GM19238 (cell line): Measurements from ENCODE around the gene GKN1.
"Not testable (repeated sequence)": the region's sequence is repeated elsewhere in the genome, so short reads cannot be mapped to it uniquely, and the experiment has no call there.

Experiments used
- DNase-seq: peaks from one replicate; pipeline ENCODE4 v3.0.0; 2011; ENCODE audit warnings: low spot score; ENCODE audit not compliant: insufficient read length

GKN1 gene, protein sequence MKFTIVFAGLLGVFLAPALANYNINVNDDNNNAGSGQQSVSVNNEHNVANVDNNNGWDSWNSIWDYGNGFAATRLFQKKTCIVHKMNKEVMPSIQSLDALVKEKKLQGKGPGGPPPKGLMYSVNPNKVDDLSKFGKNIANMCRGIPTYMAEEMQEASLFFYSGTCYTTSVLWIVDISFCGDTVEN

GRCh38 chr2:68974251-68974650 is at the start of gene GKN1:
TSS of gene GKN1 (plus strand) at chr2:68974636. CDS start at chr2:68974678, 42 bp downstream.
- no peak for DNase-seq

DNA sequence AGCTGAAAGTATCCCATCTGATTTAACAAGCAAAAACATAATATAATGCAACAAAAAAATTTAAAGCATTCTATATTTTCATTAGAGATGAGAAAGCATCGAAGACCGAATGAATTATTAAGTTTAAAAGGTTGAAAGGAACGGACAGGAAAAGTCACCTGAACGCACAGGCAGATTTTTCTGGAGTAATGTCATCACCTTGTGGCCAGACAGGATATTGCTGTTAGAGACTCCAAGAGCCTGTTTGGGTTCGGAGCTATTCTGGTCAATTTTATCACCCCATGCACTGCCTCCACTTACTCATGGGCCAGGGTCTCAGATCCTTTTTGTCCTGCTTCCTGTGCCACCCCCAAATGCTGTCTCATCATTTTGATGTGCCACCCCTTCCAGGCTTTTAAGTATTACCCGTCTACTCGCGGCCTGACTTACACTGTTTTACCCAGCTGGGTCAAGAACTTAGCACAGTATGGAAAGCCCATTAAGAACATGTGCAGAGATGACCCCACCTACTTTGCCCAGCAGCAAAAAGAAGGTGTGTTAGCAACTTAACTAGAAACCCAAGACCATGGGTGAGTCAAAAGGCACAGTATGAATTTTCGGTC is 49.0 kb upstream of the GKN1 start:
- DNase-seq, result peak; percentile 22

GRCh38 chr2:68926796-68927195 is 47.6 kb upstream of the GKN1 start:
- DNase-seq, result no peak

DNA sequence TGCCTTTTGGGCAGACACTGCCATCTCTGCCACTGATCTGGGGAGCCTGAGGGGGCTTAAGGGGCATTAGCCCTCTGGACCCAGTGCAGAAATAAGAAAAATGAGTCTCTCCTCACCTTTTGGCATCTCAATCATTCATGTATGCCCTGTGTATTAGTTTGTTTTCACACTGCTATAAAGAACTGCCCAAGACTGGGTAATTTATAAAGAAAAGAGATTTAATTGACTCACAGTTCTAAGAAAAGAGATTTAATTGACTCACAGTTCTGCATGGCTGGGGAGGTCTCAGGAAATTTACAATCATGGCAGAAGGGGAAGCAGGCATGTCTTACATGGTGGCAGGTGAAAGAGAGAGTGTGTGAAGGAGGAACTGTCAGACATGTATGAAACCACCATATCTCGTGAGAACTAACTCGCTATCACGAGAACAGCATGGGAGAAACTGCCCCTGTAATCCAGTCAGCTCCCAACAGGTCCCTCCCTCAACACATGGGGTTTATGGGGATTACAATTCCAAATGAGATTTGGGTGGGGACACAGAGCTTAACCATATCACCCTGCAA is 43.2 kb upstream of the GKN1 start:
- DNase-seq, result no peak

- no peak for DNase-seq
Observed at GRCh38 chr2:68931799-68932198, 42.6 kb upstream of the GKN1 start.

GRCh38 chr2:68932402-68932801 is 42.0 kb upstream of the GKN1 start:
- DNase-seq, result no peak

- no peak for DNase-seq
Observed at GRCh38 chr2:68934021-68934420, 40.4 kb upstream of the GKN1 start.

DNA sequence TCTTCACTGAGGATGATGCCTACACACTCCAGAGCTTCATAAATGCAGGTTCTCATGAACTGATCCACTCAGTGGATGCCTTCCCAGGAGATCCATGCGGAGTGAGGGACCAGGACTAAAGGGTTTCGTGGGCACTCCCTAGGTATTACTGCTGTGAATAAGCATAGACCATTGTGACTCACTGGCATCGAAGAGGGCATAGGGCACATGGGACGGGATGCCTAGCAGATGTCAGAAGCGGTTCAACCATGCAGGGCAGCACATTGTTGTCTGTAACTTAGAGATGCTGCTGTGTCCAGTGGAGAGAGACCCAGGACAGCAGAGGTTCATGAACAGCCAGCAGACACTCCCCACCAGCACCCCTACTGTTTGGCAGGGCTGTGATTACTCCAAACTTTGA is 39.0 kb upstream of the GKN1 start:
- DNase-seq, result no peak

DNA sequence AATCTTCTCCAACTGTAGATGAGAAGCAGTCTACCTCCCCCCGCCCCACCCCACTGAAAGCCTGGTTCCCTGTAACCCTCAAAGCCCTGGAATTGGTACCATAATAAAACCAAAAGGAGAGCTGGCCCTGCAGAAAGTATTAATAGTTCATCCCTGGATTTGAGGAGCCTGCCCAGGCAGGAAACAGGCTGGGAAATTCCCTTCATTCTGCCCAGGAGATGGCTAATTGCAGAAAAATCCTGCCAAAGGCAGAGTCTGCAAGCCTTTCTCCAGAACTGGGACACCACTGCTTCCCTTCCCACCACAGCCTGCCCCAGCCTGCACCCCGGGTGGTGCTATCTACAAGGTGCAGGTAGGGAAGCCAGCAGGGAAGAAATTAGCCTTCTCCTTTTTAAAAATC is 38.0 kb upstream of the GKN1 start:
- no peak for DNase-seq

DNA sequence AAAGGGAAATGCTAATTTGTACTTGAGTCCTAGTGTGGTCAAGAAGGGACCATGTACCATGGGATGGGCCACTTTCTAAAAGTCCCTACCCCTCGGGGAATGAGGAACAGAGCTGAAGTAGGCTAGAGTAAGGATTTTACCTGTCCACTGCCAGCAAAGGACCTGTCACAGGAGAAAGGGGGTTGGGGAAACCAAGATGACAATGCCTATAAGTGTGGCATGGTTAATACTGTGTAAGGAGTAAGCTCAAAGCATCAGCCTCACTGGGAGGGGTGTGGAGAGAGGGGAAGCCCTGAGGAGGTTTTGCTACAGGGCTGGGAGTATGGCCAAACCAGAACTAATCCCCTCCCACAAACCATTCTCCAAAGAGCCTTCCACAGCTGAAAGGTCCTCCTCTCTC is 37.5 kb upstream of the GKN1 start:
- DNase-seq, result no peak

DNA sequence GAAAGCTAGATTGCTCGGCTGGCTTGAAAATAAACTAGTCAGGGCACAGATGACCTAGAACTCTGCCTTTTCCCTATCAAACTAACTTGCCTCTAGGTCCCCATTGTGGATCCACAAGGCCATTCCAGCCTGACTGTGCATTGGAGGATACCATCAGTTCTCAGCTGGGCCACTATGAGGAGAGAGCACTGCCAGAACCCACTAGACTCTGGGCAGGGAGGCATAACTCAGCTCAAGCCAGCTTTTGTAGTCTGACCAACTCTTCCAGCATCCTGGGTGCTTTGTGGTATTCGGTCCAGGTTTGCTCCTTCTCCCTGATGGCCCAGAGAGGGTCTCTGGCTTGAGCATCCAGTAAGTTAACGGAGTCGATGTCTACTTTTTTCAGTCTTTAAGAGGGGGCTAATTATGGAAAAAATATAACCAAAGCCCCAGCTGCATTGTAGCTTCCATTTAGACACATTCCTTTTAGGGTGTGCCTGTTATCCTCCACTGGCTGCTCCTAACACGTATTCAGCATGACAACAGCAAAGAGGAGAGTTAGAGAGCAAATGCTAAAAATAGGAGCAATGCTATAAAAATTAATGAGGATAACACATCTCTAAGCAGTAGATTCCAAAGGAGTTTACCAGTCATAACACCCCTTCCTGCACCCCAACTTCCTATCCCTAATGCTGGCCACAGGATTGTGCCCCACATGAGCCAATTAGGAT is 36.9 kb upstream of the GKN1 start:
- no peak for DNase-seq

GRCh38 chr2:68938938-68939337 is 35.5 kb upstream of the GKN1 start:
- no peak for DNase-seq

DNA sequence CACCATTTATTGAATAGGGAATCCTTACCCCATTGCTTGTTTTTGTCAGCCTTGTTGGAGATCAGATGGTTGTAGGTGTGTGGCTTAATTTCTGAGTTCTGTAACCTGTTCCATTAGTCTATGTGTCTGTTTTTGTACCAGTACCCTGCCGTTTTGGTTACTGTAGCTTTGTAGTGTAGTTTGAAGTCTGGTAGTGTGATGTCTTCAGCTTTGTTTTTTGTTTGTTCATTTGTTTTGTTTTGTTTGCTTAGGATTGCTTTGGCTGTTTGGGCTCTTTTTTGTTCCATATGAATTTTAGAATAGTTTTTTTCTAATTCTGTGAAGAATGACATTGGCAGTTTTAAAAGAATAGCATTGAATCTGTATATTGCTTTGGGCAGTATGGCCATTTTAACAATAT is 34.5 kb upstream of the GKN1 start:
- DNase-seq, result no peak

DNA sequence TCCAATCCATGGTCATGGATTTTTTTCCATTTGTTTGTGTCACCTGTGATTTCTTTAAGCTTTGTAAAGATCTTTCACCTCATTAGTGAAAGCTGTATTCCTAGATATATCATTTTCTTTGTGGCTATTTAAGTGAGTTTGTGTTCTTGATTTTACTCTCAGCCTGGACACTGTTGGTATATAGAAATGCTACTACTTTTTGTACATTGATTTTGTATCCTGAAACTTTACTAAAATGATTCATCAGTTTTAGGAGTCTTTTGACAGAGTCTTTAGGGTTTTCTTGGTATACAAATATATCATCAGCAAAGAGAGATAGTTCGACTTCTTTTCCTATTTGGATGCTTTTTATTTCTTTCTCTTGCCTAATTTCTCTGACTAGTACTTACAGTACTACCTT is 34.1 kb upstream of the GKN1 start:
- DNase-seq, result no peak

DNA sequence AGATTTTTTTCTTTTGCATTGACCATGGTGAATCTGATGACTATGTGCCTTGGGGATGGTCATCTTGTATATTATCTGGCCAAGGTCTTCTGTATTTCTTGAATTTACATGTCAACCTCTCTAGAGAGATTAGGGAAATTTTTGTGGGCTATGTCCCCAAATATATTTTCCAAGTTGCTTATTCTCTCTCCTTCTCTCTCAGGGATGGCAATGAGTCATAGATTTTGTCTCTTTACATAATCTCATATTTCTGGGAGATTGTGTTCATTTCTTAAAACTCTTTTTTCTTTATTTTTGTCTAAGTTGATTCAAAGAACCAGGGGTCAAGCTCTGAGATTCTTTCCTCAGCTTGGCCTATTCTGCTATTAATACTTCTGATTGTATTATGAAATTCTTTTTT is 31.6 kb upstream of the GKN1 start:
- DNase-seq, result no peak

DNA sequence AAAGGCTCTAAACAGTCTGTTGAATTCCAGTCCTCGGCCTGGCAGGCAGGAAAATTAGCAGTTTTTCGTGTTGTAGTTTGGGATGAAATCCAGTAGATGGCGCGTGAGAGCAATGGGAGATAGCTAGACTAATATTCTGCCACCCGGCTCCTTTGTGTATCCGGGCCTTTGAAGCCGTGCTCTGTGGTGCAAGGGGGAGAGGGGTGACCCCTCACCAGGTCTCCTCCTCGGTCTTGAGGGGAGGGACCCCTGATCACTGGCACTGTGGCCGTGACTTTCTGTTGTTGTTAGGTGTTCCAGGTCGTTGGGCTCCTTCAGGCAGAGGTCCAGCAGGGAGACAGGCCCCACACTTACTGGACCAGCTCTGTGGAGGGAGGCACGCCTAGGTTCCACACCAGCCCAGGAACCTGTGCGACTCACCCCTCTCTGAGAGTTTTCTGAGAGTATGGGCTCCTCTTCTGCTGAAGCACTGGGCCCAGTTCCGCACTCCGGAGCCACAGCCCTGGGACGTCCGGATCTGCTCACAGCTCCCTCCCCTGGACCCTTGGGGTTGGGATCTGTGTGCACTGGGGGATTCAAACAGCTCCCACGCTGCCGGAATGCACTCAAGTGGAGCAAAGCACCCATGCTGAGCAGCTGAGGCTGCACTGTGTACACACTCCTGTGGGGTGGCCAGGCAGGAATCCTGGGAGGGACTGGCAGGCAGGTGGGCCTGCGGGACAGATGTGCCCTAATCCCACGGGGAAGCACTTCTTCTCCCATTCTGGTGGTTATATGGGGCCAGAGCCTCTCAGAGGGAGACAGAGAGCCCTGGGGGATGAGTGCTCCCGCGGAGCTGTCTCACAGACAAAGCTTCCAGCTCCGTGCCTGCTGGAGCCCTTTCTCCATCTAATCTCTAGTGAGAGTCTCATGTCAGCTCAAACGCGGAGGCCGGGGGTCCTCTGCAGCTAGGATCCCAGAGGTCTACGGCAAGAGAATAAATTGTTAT is 30.6 kb upstream of the GKN1 start:
- peak; percentile 31 for DNase-seq

DNA sequence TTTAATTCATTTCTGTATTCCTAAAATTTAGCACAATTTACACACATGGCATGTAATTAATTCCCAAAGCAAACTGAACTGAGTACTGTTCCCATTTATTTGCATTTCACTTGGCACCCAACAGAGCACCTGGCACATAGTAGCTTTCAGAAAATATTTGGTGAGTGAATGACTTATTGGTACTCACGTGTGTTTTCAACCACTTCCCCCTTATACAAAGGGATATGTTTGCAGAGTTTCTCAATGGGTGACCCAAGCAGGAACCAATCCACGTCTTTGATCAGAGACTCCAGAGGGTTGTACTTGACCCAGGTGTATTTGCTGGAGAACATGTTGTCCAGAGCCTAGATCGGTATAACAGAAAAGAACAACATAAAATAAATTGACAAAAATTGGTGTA is 28.3 kb upstream of the GKN1 start:
- DNase-seq, result no peak

DNA sequence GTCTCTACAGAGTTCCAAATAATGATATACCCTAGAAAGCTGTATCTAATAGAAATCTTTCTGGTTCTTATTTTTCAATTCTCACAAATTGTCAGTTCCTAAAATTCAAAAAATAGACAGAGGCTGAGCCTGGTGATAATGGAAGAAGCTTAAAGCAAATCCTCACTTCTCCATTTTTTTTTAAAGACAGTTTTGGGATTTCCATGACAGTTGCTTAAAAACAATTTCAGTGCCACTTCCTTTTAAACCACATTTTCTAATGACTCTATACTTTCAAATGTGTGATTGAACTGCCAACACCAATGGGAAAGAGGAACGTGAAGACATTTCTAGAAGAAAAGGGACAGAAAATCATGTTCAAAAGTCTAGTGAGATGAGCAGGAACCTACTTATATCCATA is 25.7 kb upstream of the GKN1 start:
- no peak for DNase-seq

GRCh38 chr2:68951899-68952298 is 22.5 kb upstream of the GKN1 start:
- no peak for DNase-seq

- DNase-seq, result no peak
Observed at GRCh38 chr2:68952887-68953521, 21.4 kb upstream of the GKN1 start, which contains the start of gene GKN2. TSS of gene GKN2 (minus strand) at chr2:68952893. CDS start at chr2:68952861, 32 bp downstream.

DNA sequence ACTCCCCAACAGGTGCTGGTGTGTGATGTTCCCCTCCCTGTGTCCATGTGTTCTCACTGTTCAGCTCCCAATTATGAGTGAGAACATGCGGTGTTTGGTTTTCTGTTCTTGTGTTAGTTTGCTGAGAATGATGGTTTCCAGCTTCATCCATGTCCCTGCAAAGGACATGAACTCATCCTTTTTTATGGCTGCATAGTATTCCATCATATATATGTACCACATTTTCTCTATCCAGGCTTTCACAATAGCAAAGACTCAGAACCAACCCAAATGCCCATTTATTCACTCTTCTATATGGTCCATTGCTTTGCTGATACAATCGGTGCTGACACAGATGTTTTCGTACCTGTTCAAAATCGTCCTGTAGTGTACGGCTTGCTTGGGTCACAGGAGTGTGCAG is 19.0 kb upstream of the GKN1 start:
- not testable (repeated sequence) for DNase-seq
